Activated CD4-positive, alpha-beta T cell treated with anti-CD3 and anti-CD28 coated beads, Interleukin-2, amount 10 ng/mL, durations not matched to agents 24 days and 14 days (primary cell): ENCODE data around the gene MBP. TPM values are rescaled to one million over a fixed set of nuclear protein-coding genes. Genes with fewer than 3 reads are reported as not detected.
A peak's percentile ranks its signal among the peaks of the same experiment; 100 is the strongest.

ENCODE experiments used
- DNase-seq: peaks from one replicate; pipeline ENCODE4 v3.0.0; 2022
- H3K27ac Mint-ChIP-seq: one replicate; pipeline ENCODE4 v1.8.0; 2022; ENCODE audit warnings: mild to moderate bottlenecking, mixed read lengths
- H3K27me3 Mint-ChIP-seq: one replicate; pipeline ENCODE4 v1.8.0; 2022; ENCODE audit warnings: mixed read lengths
- H3K36me3 Mint-ChIP-seq: one replicate; pipeline ENCODE4 v1.8.0; 2022; ENCODE audit warnings: low read depth, mild to moderate bottlenecking, mixed read lengths
- H3K4me1 Mint-ChIP-seq: one replicate; pipeline ENCODE4 v1.8.0; 2021; ENCODE audit warnings: mixed read lengths
- H3K4me3 Mint-ChIP-seq: one replicate; pipeline ENCODE4 v1.8.0; 2022; ENCODE audit warnings: mild to moderate bottlenecking, moderate library complexity, mixed read lengths
- H3K9me3 Mint-ChIP-seq: one replicate; pipeline ENCODE4 v1.8.0; 2021; ENCODE audit warnings: mixed read lengths
- intact Hi-C: fragments of 100-400 bp; cut with micrococcal nuclease; formaldehyde crosslinking; loops from one replicate; pipeline ENCODE4 v1.15.1; 2023
- total RNA-seq: library from RNA; stranded (reverse); gene quantifications from 2 replicates; pipeline ENCODE4 v1.2.3, GENCODE V29; 2022

Gene MBP
- total RNA-seq, 1 donor from 2014 or later: 63.1 TPM

- Mint-ChIP-seq H3K4me3 (no peak overlapping the region), H3K4me1 (peaks cover 30% of the 10 kb centered on the region), H3K9me3 (no peaks in the 10 kb centered on the region), H3K27ac (peak overlapping the region; percentile 23), H3K27me3 (no peaks in the 10 kb centered on the region), H3K36me3 (peaks cover 16% of the 10 kb centered on the region)
- peak; percentile 60 for DNase-seq
- intact Hi-C loops: loop anchor here (2.0 to 5.0 kb wide), 2 partner anchors 74 to 132 kb away; no protein-coding TSS in a partner anchor
Observed at GRCh38 chr18:77134611-77135010, 2.0 kb upstream of the MBP start.

GRCh38 chr18:77133835-77134496, 1.4 kb upstream of the MBP start:
- H3K4me1 Mint-ChIP-seq: peaks cover 35% of the 10 kb centered on the region
- no peaks in the 10 kb centered on the region for H3K9me3 Mint-ChIP-seq
- no peaks in the 10 kb centered on the region for H3K27me3 Mint-ChIP-seq
- peak overlapping the region; percentile 75 for H3K27ac Mint-ChIP-seq
- intact Hi-C loops: loop anchor here (2.0 to 5.0 kb wide), 2 partner anchors 75 to 132 kb away; no protein-coding TSS in a partner anchor
- DNase-seq: peak; percentile 80
- peak overlapping the region; percentile 71 for H3K4me3 Mint-ChIP-seq
- H3K36me3 Mint-ChIP-seq: peaks cover 21% of the 10 kb centered on the region

DNA sequence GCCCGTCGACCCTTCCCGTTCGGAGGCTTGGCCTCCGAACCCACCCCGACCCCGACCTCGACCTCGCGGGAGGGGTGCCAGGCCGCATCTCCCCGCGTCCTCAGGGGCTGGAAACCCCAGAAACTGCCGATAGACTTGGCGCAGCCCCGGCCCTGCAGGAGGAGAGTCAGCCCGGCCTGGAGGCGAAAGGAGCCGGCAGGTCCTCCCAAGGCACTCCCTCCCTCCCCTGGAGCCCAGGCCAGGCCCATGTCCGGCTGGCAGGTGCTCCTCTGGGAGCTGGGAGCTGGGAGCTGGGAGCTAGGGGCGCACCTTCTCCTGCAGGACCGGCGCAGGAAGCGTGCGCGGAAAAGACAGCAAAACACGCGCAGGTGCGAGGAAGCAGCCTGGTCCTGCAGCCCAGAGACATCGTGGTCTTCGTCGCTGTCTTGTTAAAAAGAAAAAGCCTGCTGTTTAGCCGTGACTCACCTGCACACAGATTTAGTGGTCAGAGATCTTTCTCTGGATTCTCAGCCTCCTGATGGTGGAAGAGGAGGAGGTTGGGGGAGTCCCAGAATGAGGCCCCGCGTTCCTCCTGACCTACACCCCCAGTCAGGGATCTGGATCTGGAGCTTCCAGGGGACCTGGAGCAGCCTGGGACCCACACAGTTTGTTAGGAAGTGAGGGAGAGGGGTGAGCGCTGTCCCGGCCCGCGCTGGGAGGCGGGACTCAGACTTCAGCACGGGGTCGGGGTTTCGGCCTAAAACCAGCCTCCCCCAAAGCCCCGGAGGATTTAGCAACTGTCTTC, 660 bp upstream of the MBP start:
- H3K9me3 Mint-ChIP-seq: no peaks in the 10 kb centered on the region
- peak overlapping the region; percentile 75 for H3K27ac Mint-ChIP-seq
- H3K36me3 Mint-ChIP-seq: peaks cover 27% of the 10 kb centered on the region
- peak; percentile 67 for DNase-seq
- peak overlapping the region; percentile 71 for H3K4me3 Mint-ChIP-seq
- intact Hi-C loops: loop anchor here (5.0 kb wide), 1 partner anchor 131 kb away; no protein-coding TSS in a partner anchor
- H3K27me3 Mint-ChIP-seq: no peaks in the 10 kb centered on the region
- peaks cover 42% of the 10 kb centered on the region for H3K4me1 Mint-ChIP-seq

DNA sequence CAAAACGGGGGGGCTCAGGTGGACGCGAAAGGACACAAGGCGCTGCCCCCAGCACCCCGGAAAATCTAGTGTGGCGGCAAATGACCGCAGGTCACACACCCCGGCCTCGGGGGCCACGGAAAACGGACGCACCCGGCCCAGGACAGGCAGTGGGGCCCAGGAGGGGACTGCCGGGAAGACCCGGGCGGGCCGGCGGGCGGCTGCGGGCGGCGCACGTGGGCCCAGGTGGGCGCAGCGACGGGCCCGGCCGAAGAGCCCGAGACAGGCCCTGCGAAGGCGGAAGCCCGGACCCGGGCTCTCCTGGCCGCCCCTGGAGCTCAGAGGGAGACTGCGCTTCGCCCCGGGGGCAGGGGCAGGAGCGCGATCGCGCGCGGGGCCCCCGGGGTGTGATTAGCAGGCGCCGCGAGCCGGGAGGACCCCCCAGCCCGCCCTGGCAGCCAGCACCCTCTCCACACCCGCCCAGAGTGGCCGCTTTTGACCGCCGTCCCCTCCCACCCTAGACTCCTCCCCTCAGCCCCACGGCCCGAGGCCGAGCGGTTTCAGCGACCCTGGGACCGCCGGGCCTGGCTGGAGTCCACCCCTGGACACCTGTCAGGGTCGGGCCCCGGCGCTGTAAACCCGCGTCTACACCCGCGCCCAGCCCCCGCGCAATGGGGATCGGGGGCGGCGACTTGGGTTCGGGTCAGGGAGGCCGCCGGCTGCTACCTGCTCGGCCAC, 773 bp downstream of the MBP start:
- Mint-ChIP-seq H3K27ac (peak overlapping the region; percentile 97), H3K27me3 (no peaks in the 10 kb centered on the region), H3K9me3 (peaks cover 7% of the 10 kb centered on the region), H3K36me3 (peaks cover 38% of the 10 kb centered on the region), H3K4me3 (peak overlapping the region; percentile 100), H3K4me1 (peaks cover 55% of the 10 kb centered on the region)
- peak; percentile 80 for DNase-seq
- intact Hi-C loops: loop anchor here (5.0 kb wide), 1 partner anchor 130 kb away; no protein-coding TSS in a partner anchor

DNA sequence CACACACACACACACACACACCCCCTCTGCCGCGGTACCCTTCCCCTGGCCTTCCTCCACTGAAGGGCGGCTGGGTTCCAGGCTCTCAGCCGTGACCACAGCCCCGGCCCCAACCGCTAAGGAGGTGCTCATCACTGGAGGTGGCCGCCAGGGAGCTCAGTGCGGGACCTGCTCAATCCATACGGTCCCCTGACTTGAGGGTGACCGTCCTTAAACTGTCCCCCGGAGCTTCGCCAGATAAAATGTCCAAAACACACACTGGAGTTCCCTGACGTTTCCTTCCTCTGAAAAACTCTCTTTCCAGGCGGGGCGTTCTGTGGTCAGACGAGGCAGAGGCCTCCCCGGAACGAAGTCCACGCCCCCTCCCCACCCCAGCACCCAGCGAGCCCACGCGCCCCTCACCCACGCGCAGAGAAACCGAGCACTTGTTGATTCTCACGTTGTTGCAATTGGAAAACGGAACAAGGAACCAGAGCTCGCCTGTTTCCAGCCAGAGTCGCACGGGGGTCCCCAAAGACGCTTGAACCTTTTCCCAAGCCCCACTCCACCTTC, 1.4 kb downstream of the MBP start:
- peaks cover 10% of the 10 kb centered on the region for H3K9me3 Mint-ChIP-seq
- peak overlapping the region; percentile 97 for H3K27ac Mint-ChIP-seq
- H3K27me3 Mint-ChIP-seq: no peaks in the 10 kb centered on the region
- intact Hi-C loops: loop anchor here (5.0 kb wide), 1 partner anchor 129 kb away; no protein-coding TSS in a partner anchor
- peak; percentile 84 for DNase-seq
- peak overlapping the region; percentile 100 for H3K4me3 Mint-ChIP-seq
- H3K4me1 Mint-ChIP-seq: peaks cover 60% of the 10 kb centered on the region
- peaks cover 43% of the 10 kb centered on the region for H3K36me3 Mint-ChIP-seq

- Mint-ChIP-seq H3K27ac (peak overlapping the region; percentile 97), H3K27me3 (no peaks in the 10 kb centered on the region), H3K36me3 (peaks cover 46% of the 10 kb centered on the region), H3K9me3 (peaks cover 10% of the 10 kb centered on the region), H3K4me1 (peaks cover 67% of the 10 kb centered on the region), H3K4me3 (peak overlapping the region; percentile 100)
- no peak for DNase-seq
- intact Hi-C loops: loop anchor here (1.0 to 5.0 kb wide), 2 partner anchors 28 to 128 kb away; no protein-coding TSS in a partner anchor
Observed at GRCh38 chr18:77130229-77131099, 2.1 kb downstream of the MBP start.

DNA sequence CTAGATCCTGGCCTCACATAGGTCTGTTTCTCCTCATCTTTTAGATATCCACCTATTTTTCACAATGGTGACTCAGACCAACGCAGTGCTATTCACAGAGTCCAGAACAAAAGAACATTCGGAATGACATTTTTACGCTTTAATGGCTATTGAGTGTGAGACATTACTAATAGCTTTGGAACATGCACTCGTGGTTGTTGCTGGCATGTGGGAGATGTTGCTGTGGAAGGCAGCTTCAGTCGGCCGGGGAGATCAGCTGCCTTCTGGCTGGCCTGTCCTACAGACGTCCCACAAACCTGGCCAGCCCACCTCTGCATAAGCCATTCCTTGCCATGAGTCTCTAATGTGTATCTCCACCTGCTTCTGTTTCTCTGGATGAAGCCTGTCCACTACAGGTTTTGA, 3.4 kb downstream of the MBP start:
- Mint-ChIP-seq H3K4me1 (peaks cover 71% of the 10 kb centered on the region), H3K4me3 (peak overlapping the region; percentile 100), H3K27me3 (no peaks in the 10 kb centered on the region), H3K9me3 (peaks cover 10% of the 10 kb centered on the region), H3K27ac (peak overlapping the region; percentile 97), H3K36me3 (peaks cover 46% of the 10 kb centered on the region)
- no peak for DNase-seq
- intact Hi-C loops: no loop called here

GRCh38 chr18:77127769-77128671, 4.6 kb downstream of the MBP start:
- Mint-ChIP-seq H3K27me3 (no peaks in the 10 kb centered on the region), H3K9me3 (peaks cover 10% of the 10 kb centered on the region), H3K36me3 (peaks cover 51% of the 10 kb centered on the region), H3K4me1 (peaks cover 71% of the 10 kb centered on the region), H3K4me3 (peak overlapping the region; percentile 100), H3K27ac (peak overlapping the region; percentile 79)
- intact Hi-C loops: no loop called here
- peak; percentile 74 for DNase-seq

DNA sequence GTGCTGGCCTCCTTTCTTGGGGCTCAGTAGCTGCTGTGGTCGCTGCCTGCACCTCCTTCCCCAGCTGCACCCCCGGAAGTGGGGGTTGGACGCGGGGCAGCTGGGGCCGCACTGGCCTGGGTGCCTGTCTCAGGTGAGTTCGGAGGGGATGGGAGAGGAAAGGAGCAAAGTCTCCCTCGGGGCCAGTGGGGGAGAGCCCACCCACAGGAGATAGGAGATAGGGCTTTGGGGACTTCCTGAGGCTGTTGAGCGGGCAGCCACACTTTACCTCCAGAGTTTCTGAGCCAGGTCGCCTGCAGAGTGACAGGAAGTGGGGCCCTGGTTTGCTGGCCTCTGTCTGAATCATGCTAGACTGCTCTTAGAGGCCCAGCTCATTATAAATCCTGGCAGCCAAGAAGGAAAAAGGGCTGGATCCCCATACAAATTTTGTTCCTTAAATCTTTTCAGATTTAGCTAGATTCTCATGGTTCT, 8.1 kb downstream of the MBP start:
- Mint-ChIP-seq H3K9me3 (peaks cover 10% of the 10 kb centered on the region), H3K27me3 (no peaks in the 10 kb centered on the region), H3K36me3 (peaks cover 54% of the 10 kb centered on the region), H3K27ac (peak overlapping the region; percentile 89), H3K4me1 (peaks cover 78% of the 10 kb centered on the region), H3K4me3 (peak overlapping the region; percentile 81)
- intact Hi-C loops: loop anchor here (1.0 to 2.0 kb wide), 2 partner anchors 22 to 62 kb away; no protein-coding TSS in a partner anchor
- peak; percentile 87 for DNase-seq

DNA sequence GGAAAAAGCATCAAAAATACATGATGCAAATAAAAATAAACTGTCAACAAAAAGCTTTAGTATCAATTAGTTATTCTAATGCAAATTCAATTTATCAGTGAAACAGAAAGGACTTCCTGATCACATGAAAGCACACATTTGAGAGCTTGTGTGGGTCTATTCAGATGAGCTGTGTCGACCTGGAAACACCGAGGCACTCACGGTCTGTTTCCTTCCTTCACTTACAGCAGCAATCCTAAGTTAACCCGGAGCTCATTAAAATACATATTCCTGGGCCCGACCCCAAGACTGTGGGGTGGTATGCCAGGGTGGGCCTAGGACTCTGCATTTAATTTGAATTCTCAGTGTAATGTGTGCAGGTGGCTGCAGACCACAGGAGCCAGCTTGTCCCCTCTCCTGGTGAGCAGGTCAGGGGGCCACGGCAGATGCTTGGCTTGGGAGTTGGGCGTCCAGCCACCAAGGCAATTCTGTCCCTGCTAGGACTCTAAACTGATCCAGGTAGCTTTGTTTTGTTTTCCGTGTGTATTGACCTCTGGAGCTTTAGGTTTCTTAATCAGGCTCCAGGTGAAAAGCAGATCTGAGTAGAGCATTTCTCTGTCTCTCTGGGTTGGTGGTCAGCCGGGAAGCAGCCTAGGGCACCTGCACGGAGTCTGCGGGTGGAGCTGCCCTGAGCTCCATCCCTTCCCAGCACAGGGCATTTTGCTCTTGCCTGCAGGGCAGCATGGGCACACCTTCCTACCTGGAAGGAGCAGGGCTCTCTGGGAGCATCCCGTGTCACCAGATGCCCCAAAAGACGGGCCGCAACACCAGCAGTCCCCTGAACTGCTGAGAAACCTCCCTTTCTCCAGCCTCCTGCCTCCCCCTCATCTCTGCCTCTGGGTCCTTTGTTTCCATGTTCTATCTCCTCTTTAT, 9.0 kb downstream of the MBP start:
- intact Hi-C loops: loop anchor here (1.0 to 2.0 kb wide), 2 partner anchors 21 to 61 kb away; no protein-coding TSS in a partner anchor
- H3K4me3 Mint-ChIP-seq: peak overlapping the region; percentile 81
- peaks cover 53% of the 10 kb centered on the region for H3K36me3 Mint-ChIP-seq
- no peak for DNase-seq
- peaks cover 10% of the 10 kb centered on the region for H3K9me3 Mint-ChIP-seq
- peaks cover 75% of the 10 kb centered on the region for H3K4me1 Mint-ChIP-seq
- H3K27me3 Mint-ChIP-seq: no peaks in the 10 kb centered on the region
- H3K27ac Mint-ChIP-seq: peak overlapping the region; percentile 89

- H3K27me3 Mint-ChIP-seq: no peaks in the 10 kb centered on the region
- H3K27ac Mint-ChIP-seq: peak overlapping the region; percentile 39
- peaks cover 47% of the 10 kb centered on the region for H3K36me3 Mint-ChIP-seq
- H3K4me3 Mint-ChIP-seq: no peak overlapping the region
- H3K4me1 Mint-ChIP-seq: peaks cover 67% of the 10 kb centered on the region
- H3K9me3 Mint-ChIP-seq: peaks cover 1% of the 10 kb centered on the region
- intact Hi-C loops: no loop called here
- no peak for DNase-seq
Observed at GRCh38 chr18:77121523-77121922, 11.1 kb downstream of the MBP start.
